H1 (cell line): ENCODE results near the gene TGFB1. TPM values are rescaled to one million over a fixed set of nuclear protein-coding genes. Genes with fewer than 3 reads are reported as not detected.

ENCODE experiments used
- ATF2 ChIP-seq: IDR thresholded peaks from 2 replicates; pipeline ENCODE4 v1.6.1; 2012; ENCODE audit warnings: low read length, inconsistent platforms
- CHD2 ChIP-seq: IDR thresholded peaks from 2 replicates; pipeline ENCODE4 v1.6.1; 2012; ENCODE audit warnings: low read length, improper control_type of control experiment
- CHD7 ChIP-seq: fragments of 300-600 bp; sonication (generic); IDR thresholded peaks from 2 replicates; pipeline ENCODE4 v1.7.1; 2012; ENCODE audit warnings: low read length, moderate library complexity, mild to moderate bottlenecking, inconsistent platforms; ENCODE audit not compliant: insufficient replicate concordance
- HDAC2 ChIP-seq, 2 experiments: fragments of 300-600 bp in 1 of 2; sonication (generic) in 1 of 2; IDR thresholded peaks; 2 replicates each; pipeline ENCODE4 v1.6.1; 2011 to 2012; ENCODE audit warnings: low read depth in 2 of 2, low read length in 2 of 2, mild to moderate bottlenecking in 2 of 2, moderate library complexity in 2 of 2, borderline replicate concordance in 1 of 2, inconsistent platforms in 1 of 2
- KDM4A ChIP-seq: IDR thresholded peaks from one replicate; pipeline ENCODE4 v1.7.1; 2012; ENCODE audit warnings: low read depth, mild to moderate bottlenecking, moderate library complexity, low read length, inconsistent platforms; ENCODE audit not compliant: severe bottlenecking
- MAX ChIP-seq: IDR thresholded peaks from 2 replicates; pipeline ENCODE4 v1.6.1; 2012; ENCODE audit warnings: inconsistent platforms
- SP2 ChIP-seq: IDR thresholded peaks from 2 replicates; pipeline ENCODE4 v1.6.1; 2012; ENCODE audit warnings: mild to moderate bottlenecking, low read length, inconsistent platforms
- SP4 ChIP-seq: IDR thresholded peaks from 2 replicates; pipeline ENCODE4 v1.6.1; 2012; ENCODE audit warnings: low read length, inconsistent platforms
- ZNF274 ChIP-seq: IDR thresholded peaks from 2 replicates; pipeline ENCODE4 v1.7.0; 2012; ENCODE audit warnings: low read length, borderline replicate concordance; ENCODE audit errors: extremely low read depth
- polyA plus RNA-seq, 7 experiments: library from polyadenylated mRNA; depleted of rRNA in 3 of 7; stranded (reverse) in 5 of 7; unstranded in 2 of 7; fragments of >200 nt in 5 of 7; fragments of 200-250 nt in 2 of 7; gene quantifications; 1 replicate in 5 of 7; 2 replicates in 1 of 7; 4 replicates in 1 of 7; pipeline versions ENCODE4 v1.2.1 to v1.2.3, GENCODE V29; 2011 to 2013; ENCODE audit warnings: missing spikeins in 2 of 7, mixed read lengths in 2 of 7
- total RNA-seq: library from RNA; stranded (reverse); fragmentation: NEBNext Ultra II Directional; extraction: Animal tissue kit (Norgen Biotek cat#: 25700); gene quantifications from 2 replicates; pipeline ENCODE4 v1.2.1, GENCODE V29; 2021

Gene TGFB1
- total and polyA plus RNA-seq, 2 of the 8 experiments (the other 6 are each of a cell fraction or from before 2014, with no cell fraction given), result 1.7 to 10.6 TPM

- TF ChIP-seq CHD7, result no peak
- TF ChIP-seq KDM4A, result no peak
- no peak for TF ChIP-seq ZNF274
- no peak for TF ChIP-seq ATF2
- no peak for TF ChIP-seq SP4
- no peak for TF ChIP-seq SP2
- no peak for TF ChIP-seq HDAC2 (IDR thresholded peaks at IDR 0.05; ENCODE audit: borderline replicate concordance in 1 of 2, low read depth in 2 of 2, low read length in 2 of 2)
- no peak for TF ChIP-seq MAX
- no peak for TF ChIP-seq CHD2
Observed at GRCh38 chr19:41344162-41344561, 9.6 kb downstream of the TGFB1 start (continued).
